NCI-H69 (cell line): ENCODE data around the gene C12orf43.
A peak's percentile ranks its signal among the peaks of the same experiment; 100 is the strongest.

Source experiments
- DNase-seq: peaks from one replicate; lab custom pipeline; 2025; lab: John Stamatoyannopoulos, UW

Gene C12orf43

GRCh38 chr12:121030576-121031212, 14.4 kb upstream of the C12orf43 start:
- peak; percentile 87 for DNase-seq

- DNase-seq: peak; percentile 23
These were observed 10.2 kb upstream of the C12orf43 start for GRCh38 chr12:121026274-121027045.

- no peak for DNase-seq
These were observed 9.3 kb upstream of the C12orf43 start for GRCh38 chr12:121025442-121026226.

- DNase-seq: no peak
These were observed 7.5 kb upstream of the C12orf43 start for GRCh38 chr12:121023799-121024198.

GRCh38 chr12:121022713-121023112, 6.4 kb upstream of the C12orf43 start:
- DNase-seq: no peak

GRCh38 chr12:121021754-121022153, 5.5 kb upstream of the C12orf43 start:
- DNase-seq: no peak

DNA sequence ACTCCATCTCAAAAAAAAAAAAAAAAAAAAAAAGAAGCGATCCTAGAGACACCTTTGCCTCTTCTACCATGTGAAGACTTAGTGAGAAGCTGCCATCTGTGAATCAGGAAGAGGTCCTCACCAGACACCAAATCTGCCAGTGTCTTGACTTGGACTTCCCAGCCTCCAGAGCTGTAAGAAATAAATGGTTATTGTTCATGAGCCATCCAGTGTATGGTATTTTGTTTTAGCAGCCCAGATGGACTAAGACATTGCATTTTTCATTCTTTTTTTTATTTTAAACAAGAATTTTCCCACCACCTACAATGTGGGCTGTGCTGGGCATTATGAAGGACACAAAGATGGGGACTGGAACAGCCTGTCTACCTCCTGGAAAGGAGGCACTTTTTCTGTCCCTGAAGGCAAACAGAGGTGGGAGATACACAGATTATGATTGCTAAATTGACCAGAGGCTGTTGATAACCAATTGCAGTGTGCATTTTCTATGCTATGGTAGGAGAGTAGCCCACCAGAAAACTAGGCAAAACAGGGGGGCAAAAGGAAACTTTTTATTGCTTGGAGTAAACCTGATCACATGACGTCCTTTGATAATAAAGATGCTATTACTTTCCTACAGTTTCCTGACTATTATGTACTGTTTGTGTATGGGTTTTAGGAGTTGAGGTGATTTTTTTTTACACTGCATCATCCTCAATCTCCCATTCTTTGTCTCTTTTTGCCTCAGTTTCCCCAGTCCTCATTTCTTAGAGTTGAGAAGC, 2.8 kb upstream of the C12orf43 start:
- DNase-seq: no peak

DNA sequence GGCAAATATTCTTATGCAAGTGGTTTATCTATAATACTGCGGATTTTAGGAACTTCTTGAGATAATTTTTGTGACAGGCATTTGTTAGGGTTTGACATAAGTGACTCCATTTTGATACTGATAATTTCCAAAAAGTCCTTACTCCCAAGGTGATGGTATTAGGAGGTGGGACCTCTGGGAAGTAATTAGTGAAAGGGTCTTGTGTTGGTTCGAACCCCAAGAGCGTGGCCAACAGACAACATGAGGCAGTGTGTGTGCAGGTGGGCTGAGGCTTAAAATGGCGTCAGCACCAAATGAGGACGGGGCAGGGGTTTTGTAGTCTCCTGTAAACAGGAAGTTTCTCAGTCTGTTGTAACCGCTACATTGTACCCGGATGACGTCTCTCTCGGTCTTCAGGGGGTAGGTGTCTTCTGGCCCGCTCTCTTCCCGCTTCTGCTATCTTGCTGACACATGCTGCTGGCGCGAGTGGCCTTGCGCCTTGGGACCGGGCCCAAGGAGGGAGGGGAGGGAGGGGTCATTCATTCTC, 1.7 kb upstream of the C12orf43 start:
- DNase-seq: no peak

- no peak for DNase-seq
These were observed 2.6 kb downstream of the C12orf43 start for GRCh38 chr12:121013715-121014114.

DNA sequence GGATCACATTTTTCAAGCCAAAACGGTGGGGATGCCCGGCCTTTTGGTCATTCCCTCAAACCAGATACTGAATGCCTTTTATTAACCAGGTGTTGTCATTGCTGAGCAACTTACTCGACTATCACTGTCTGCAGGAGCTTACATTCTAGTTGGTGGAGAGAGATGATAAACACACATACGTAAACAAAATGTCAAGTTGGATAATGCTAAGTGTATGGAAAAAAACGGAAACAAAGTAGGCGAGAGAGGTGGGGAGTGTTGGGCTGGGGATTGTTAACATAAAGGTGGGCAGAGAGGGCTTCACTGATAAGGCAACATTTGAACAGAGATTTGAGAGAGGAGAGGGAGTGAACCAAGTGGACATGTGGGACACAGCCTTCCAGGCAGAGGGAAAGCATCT, 4.5 kb downstream of the C12orf43 start:
- DNase-seq: no peak

- DNase-seq: no peak
These were observed 5.4 kb downstream of the C12orf43 start for GRCh38 chr12:121010860-121011259.

- peak; percentile 44 for DNase-seq
These were observed 6.5 kb downstream of the C12orf43 start for GRCh38 chr12:121009741-121010140.

DNA sequence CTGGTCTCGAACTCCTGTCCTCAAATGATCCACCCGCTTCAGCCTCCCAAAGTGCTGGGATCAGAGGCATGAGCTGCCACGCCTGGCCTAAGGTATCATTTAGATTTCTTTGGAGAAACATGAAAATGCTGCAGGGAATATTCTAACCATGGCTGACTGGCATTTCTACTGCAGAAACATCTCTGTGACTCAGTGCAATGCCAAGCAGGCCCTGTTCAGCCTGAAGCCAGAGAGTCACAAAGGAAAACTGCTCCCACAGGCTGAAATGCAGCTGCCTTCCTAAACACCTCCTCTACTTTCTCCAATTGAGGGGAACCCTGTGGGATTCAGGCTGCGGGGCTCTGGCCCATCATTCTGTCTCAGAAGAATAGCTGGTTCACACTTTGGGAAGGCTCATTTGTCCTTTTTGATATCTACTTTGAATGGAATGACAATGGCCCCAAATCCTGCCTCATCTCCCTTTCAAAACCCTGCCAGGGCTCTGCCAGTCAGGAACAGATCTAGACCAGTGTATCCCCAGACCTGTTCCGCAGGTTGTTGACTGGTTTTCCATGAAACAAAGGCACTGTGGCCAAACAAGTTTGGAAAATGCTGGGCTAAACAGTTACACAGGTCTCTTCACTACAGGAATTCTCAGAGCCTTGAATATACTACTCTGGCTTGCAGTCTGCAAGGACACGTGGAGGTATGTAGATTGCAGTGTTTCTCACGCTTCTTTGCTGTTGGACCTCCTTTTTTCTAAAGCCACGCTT, 7.8 kb downstream of the C12orf43 start:
- no peak for DNase-seq

DNA sequence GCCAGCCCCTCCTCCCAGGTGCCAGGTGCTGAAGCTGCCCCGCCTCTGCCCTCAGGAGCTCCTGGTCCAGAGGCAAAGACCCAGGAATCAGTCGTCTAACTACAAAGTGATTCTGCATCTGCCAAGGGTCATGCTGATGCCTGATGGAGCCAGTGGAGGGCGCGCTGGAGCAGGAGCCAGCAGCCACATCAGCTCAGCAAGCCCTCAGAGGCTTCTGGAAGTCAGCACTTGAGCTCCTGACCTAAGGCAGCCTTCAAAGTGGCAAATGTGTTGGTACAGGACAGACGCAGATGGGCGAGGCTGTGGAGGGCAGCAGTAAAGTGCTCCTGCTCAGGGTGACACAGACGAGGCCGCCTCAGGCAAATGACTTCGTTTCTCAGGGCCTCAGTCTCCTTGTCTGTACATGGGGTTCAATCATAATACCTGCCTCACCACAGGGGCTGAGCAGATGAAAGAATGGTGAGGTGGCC, 10.9 kb downstream of the C12orf43 start:
- peak; percentile 78 for DNase-seq

GRCh38 chr12:121004253-121004815, 12.0 kb downstream of the C12orf43 start:
- no peak for DNase-seq

DNA sequence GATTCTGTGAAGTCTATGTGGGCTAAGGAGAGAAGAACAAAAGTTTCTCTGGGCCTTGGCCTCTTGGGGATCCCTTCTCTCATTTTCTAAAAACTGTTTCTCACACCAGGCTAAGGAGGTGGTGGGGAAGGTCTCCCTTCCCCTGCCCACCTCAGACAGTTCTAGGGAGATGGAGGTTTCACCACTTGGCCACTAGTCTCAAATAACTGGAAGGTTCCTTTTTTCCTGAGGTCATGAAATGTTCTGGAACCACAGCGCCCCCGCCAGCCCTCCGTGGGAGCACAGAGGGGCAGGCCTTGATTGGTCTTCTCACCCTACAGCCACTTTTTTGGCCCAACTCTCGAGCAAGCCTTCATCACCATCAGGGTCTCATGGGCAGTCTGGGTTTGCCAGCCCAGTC, 12.6 kb downstream of the C12orf43 start:
- peak; percentile 10 for DNase-seq

GRCh38 chr12:121001841-121002483, 14.3 kb downstream of the C12orf43 start:
- no peak for DNase-seq

GRCh38 chr12:121001060-121001459, 15.2 kb downstream of the C12orf43 start:
- no peak for DNase-seq

DNA sequence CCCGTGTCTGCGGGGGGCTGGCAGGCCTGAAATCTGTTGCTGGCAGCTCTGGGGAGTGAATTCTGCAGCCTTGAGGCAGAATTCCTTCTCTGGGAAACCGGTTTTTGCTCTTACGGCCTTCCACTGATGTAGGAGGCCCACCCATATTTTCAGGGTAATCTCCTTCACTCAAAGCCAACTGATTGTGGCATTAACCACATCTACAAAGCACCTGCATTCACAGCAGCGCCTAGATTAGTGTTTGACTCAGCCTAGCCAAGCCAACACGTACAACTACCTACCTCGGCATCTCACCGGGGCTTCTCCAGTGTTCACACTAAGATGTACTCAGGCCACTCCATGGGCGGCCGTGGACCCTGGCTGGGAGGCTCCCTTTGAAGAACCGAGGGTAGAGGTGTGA, 15.8 kb downstream of the C12orf43 start:
- no peak for DNase-seq
